ENCODE data around the gene SRPK1.

SRPK1 gene

DNA sequence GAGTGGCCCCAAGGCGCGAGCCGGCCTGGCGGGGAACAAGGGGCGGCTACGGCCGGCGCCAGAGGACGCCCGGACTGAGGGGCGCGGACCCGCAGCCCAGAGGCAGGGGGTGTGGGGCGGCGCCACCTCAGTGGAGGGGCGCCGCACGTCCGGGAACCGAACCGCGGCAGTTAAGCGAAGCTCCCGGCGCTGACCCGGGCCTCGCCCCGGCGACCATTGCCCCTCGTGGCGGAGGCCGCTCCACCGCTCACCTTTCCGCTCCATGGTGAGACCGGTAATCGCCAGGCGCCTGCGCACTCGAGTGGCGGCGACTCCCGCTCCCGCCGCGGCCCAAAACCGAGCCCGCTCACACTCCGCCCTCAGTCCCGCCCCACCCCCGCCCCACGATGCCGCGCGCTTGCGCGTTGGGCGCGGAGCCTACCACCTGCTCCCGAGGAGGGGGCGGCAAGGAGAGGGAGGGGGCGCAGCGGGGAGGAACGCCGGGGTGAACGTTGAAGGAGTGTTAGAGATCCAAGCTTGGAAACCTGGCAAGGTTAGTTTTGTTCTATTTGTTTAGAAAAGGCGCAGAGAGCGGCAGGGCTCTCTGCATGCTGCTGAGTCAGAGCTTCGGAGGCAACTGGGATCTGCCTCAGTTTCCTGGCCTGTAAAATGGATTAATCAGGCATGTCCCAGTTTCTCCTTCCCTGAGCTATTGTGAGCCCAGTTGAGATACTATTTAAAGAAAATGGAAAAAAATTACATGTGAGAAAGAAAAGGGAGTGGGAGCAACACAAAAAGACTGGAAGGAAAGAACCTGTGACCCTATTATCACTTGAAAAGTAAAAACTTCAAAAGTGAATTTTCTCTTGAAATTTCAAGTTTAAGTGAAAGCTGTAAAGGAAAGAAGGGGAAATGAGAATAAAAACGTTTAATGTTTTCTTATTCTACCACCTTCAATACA is at the start of gene SRPK1:
Gene SRPK1 (minus strand): TSS at position 306 of the 940 bp plus-strand sequence. CDS start 42 bp downstream, at position 264.
- no peak for TF ChIP-seq Cebpa-rat (IDR thresholded peaks at IDR 0.05)
- H3K4me1 ChIP-seq: peaks cover 35% of the 10 kb centered on the region
- H3K4me2 ChIP-seq: peak within 1 kb of the TSS; percentile 80
- no peaks in the 10 kb centered on the region for H3K27me3 ChIP-seq
- H3K9me3 ChIP-seq: no peaks in the 10 kb centered on the region
- peaks cover 43% of the 10 kb centered on the region for H4K20me1 ChIP-seq
- peak within 1 kb of the TSS; percentile 87 for H3K4me3 ChIP-seq
- H3K9ac ChIP-seq: peak within 1 kb of the TSS; percentile 89
- peaks cover 21% of the 10 kb centered on the region for H3K36me3 ChIP-seq
- H3K27ac ChIP-seq: peak within 1 kb of the TSS; percentile 89

DNA sequence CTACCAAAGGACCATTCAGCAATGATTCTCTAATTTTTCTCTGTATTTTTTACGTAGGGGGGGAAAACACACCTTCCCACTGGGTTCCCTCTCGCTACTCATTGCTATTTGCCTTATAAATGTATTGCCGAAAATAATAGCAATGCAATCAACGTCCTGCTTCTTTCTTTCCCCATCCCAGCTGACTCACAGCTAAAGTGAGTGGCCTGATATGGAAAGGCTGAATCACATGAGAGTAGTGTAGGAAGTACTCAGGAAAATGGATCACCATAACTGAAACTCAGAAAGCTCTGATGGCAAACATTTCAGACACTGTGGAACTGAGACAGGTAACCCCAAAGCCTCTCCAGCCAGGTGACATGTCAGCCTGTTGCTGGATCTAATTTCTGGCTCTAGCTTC is 49.3 kb upstream of the SRPK1 start:
- Histone ChIP-seq H3K27me3 (no peaks in the 10 kb centered on the region), H3K4me1 (no peaks in the 10 kb centered on the region), H3K9me3 (no peaks in the 10 kb centered on the region), H4K20me1 (no peaks in the 10 kb centered on the region), H3K27ac (no peak overlapping the region), H3K4me3 (no peak overlapping the region), H3K36me3 (no peaks in the 10 kb centered on the region), H3K4me2 (no peak overlapping the region), H3K9ac (no peak overlapping the region)
- no peak for TF ChIP-seq Cebpa-rat (IDR thresholded peaks at IDR 0.05)

GRCh38 chr6:35969646-35970045 is 48.7 kb upstream of the SRPK1 start:
- TF ChIP-seq Cebpa-rat (IDR thresholded peaks at IDR 0.05): no peak
- H3K27me3 ChIP-seq: no peaks in the 10 kb centered on the region
- no peaks in the 10 kb centered on the region for H3K4me1 ChIP-seq
- H3K4me2 ChIP-seq: no peak overlapping the region
- H3K9ac ChIP-seq: no peak overlapping the region
- no peaks in the 10 kb centered on the region for H3K9me3 ChIP-seq
- H3K36me3 ChIP-seq: no peaks in the 10 kb centered on the region
- no peak overlapping the region for H3K27ac ChIP-seq
- no peaks in the 10 kb centered on the region for H4K20me1 ChIP-seq
- no peak overlapping the region for H3K4me3 ChIP-seq

- no peak for TF ChIP-seq Cebpa-rat (IDR thresholded peaks at IDR 0.05)
- Histone ChIP-seq H3K9me3 (no peaks in the 10 kb centered on the region), H3K27ac (no peak overlapping the region), H3K4me2 (no peak overlapping the region), H3K36me3 (no peaks in the 10 kb centered on the region), H3K9ac (no peak overlapping the region), H3K4me1 (no peaks in the 10 kb centered on the region), H3K27me3 (no peaks in the 10 kb centered on the region), H4K20me1 (no peaks in the 10 kb centered on the region), H3K4me3 (no peak overlapping the region)
These were observed 47.9 kb upstream of the SRPK1 start for GRCh38 chr6:35968821-35969220.

DNA sequence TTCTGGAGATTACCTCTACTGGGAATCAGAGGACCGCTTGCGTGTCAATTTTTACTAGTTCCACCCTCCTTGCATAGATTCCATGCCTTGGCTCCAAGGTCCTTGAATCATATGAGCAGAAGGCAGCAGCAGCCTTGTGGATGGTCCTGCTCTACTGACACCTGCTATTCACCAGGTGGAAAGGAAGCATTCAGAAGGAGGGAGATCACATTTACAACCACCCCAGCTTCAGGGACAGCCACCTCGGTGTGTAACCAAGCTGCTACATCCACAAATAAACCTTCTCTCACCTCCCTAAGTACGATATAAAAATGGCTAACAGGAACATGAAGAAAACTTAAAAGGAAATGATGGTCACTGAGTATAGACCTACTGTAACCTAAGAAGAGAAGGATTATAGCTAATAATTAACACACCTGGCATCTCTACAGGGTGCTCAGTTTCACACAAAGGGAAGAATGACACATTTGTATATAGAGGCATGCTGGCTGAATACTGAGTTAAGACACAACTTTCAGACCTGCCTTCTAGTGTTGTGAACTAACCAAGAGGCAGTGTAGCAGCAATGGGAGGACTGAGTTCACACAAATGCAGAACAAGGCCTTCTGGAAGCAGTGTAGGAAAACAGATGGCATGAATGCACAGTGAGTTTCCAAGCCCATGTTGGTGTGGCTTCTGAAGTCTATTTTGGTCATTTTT is 46.3 kb upstream of the SRPK1 start:
- Histone ChIP-seq H3K4me1 (no peaks in the 10 kb centered on the region), H3K36me3 (no peaks in the 10 kb centered on the region), H3K4me2 (no peak overlapping the region), H3K9me3 (no peaks in the 10 kb centered on the region), H3K27me3 (no peaks in the 10 kb centered on the region), H4K20me1 (no peaks in the 10 kb centered on the region), H3K27ac (no peak overlapping the region), H3K9ac (no peak overlapping the region), H3K4me3 (no peak overlapping the region)
- no peak for TF ChIP-seq Cebpa-rat (IDR thresholded peaks at IDR 0.05)

DNA sequence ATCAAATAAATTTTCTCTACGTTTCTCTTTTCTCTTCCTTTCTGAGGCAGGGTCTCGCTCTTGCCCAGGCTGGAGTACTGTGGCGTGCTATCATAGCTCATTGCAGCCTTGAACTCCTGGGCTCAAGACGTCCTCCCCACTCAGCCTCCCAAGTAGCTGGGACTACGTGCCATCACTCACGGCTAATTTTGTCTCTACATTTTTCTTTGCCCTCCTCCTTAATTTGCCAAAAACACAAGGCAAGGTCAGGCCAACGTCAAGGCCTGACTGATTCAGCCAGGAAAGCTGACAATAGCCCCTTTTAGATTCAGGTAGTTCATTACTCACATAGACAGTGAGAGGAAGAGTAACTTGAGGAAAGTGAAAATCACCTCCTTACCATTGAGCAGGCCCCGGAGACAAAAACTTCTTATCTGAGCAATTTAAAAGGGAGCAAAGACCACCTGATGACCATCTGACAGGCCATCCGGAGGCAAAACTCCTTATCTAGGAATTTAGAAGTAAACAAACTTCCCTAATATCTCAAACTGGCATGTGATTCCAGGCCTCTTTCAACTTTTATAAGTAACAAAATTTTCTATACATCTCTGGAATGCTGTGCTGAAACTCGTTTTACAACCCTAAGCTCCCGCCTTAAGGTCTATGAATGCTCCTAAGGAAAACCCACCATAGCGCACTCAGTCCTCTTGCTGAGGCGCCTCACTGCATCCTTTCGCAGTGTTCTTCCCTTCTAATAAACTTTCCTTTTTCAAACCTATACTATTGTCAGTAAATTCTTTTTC is 42.1 kb upstream of the SRPK1 start:
- Histone ChIP-seq H4K20me1 (no peaks in the 10 kb centered on the region), H3K27me3 (no peaks in the 10 kb centered on the region), H3K36me3 (no peaks in the 10 kb centered on the region), H3K4me3 (no peak overlapping the region), H3K9me3 (no peaks in the 10 kb centered on the region), H3K27ac (no peak overlapping the region), H3K9ac (no peak overlapping the region), H3K4me2 (no peak overlapping the region), H3K4me1 (no peaks in the 10 kb centered on the region)
- no peak for TF ChIP-seq Cebpa-rat (IDR thresholded peaks at IDR 0.05)

GRCh38 chr6:35960187-35960586 is 39.3 kb upstream of the SRPK1 start:
- no peaks in the 10 kb centered on the region for H4K20me1 ChIP-seq
- H3K27ac ChIP-seq: no peak overlapping the region
- no peak for TF ChIP-seq Cebpa-rat (IDR thresholded peaks at IDR 0.05)
- no peak overlapping the region for H3K9ac ChIP-seq
- no peaks in the 10 kb centered on the region for H3K36me3 ChIP-seq
- H3K9me3 ChIP-seq: no peaks in the 10 kb centered on the region
- no peaks in the 10 kb centered on the region for H3K4me1 ChIP-seq
- no peak overlapping the region for H3K4me3 ChIP-seq
- H3K4me2 ChIP-seq: no peak overlapping the region
- H3K27me3 ChIP-seq: no peaks in the 10 kb centered on the region

GRCh38 chr6:35955970-35956369 is 35.1 kb upstream of the SRPK1 start:
- TF ChIP-seq Cebpa-rat (IDR thresholded peaks at IDR 0.05): no peak
- Histone ChIP-seq H3K4me3 (no peak overlapping the region), H4K20me1 (no peaks in the 10 kb centered on the region), H3K27ac (no peak overlapping the region), H3K9ac (no peak overlapping the region), H3K4me1 (peaks cover 33% of the 10 kb centered on the region), H3K36me3 (no peaks in the 10 kb centered on the region), H3K27me3 (no peaks in the 10 kb centered on the region), H3K4me2 (no peak overlapping the region), H3K9me3 (no peaks in the 10 kb centered on the region)

- no peak overlapping the region for H3K4me3 ChIP-seq
- no peak overlapping the region for H3K27ac ChIP-seq
- peaks cover 33% of the 10 kb centered on the region for H3K4me1 ChIP-seq
- no peaks in the 10 kb centered on the region for H3K27me3 ChIP-seq
- H3K9me3 ChIP-seq: no peaks in the 10 kb centered on the region
- H3K4me2 ChIP-seq: no peak overlapping the region
- H3K36me3 ChIP-seq: no peaks in the 10 kb centered on the region
- no peaks in the 10 kb centered on the region for H4K20me1 ChIP-seq
- no peak for TF ChIP-seq Cebpa-rat (IDR thresholded peaks at IDR 0.05)
- no peak overlapping the region for H3K9ac ChIP-seq
These were observed 34.6 kb upstream of the SRPK1 start for GRCh38 chr6:35955521-35955920.

All from BLaER1 (cell line).